ENCODE data around the gene USP47. TPM values are rescaled to one million over a fixed set of nuclear protein-coding genes. Genes with fewer than 3 reads are reported as not detected.

USP47 gene
- total RNA-seq, 1 experiment from 2014 or later, result 37.5 TPM

GRCh38 chr11:11843642-11844041, 1.9 kb downstream of the USP47 start:
- TF ChIP-seq CTCF (IDR thresholded peaks at IDR 0.05; ENCODE audit: unreplicated experiment), result no peak
- intact Hi-C loops (cut with micrococcal nuclease; ENCODE audit: unreplicated experiment), result no loop called here
- H3K36me3 Mint-ChIP-seq (ENCODE audit: insufficient read depth, unreplicated experiment), result peaks cover 8% of the 10 kb centered on the region
- no peaks in the 10 kb centered on the region for H3K9me3 Mint-ChIP-seq (ENCODE audit: low read depth, unreplicated experiment)
- H3K27ac Mint-ChIP-seq (ENCODE audit: unreplicated experiment), result no peak overlapping the region
- no peak for DNase-seq
- H3K4me1 Mint-ChIP-seq (ENCODE audit: low read depth, unreplicated experiment), result no peaks in the 10 kb centered on the region
- H3K27me3 Mint-ChIP-seq (ENCODE audit: unreplicated experiment), result no peaks in the 10 kb centered on the region
- CTCF ChIA-PET, result interaction anchor here (0.7 to 1.5 kb wide), 2 partner anchors 45 to 959 kb away, joined by 3 to 4 read pairs; no protein-coding TSS in a partner anchor
- H3K4me3 Mint-ChIP-seq (ENCODE audit: low read depth, unreplicated experiment), result no peak overlapping the region
- no TSS peak for BruUV-seq (replicated peaks)

- no peak for DNase-seq
- Mint-ChIP-seq H3K36me3 (ENCODE audit: insufficient read depth, unreplicated experiment) (peaks cover 8% of the 10 kb centered on the region), H3K4me3 (ENCODE audit: low read depth, unreplicated experiment) (no peak overlapping the region), H3K27me3 (ENCODE audit: unreplicated experiment) (no peaks in the 10 kb centered on the region), H3K4me1 (ENCODE audit: low read depth, unreplicated experiment) (peaks cover 6% of the 10 kb centered on the region), H3K9me3 (ENCODE audit: low read depth, unreplicated experiment) (no peaks in the 10 kb centered on the region), H3K27ac (ENCODE audit: unreplicated experiment) (no peak overlapping the region)
- no TSS peak for BruUV-seq (replicated peaks)
- TF ChIP-seq CTCF (IDR thresholded peaks at IDR 0.05; ENCODE audit: unreplicated experiment), result no peak
- intact Hi-C loops (cut with micrococcal nuclease; ENCODE audit: unreplicated experiment), result no loop called here
- CTCF ChIA-PET, result interaction anchor here (0.7 kb wide), 1 partner anchor 959 kb away, joined by 3 read pairs; no protein-coding TSS in a partner anchor
These were observed 2.5 kb downstream of the USP47 start for GRCh38 chr11:11844272-11844671.

GRCh38 chr11:11845071-11845470, 3.3 kb downstream of the USP47 start:
- H3K27ac Mint-ChIP-seq (ENCODE audit: unreplicated experiment), result no peak overlapping the region
- peaks cover 14% of the 10 kb centered on the region for H3K4me1 Mint-ChIP-seq (ENCODE audit: low read depth, unreplicated experiment)
- intact Hi-C loops (cut with micrococcal nuclease; ENCODE audit: unreplicated experiment), result no loop called here
- no TSS peak for BruUV-seq (replicated peaks)
- peak; percentile 42 for DNase-seq
- no peak overlapping the region for H3K4me3 Mint-ChIP-seq (ENCODE audit: low read depth, unreplicated experiment)
- H3K27me3 Mint-ChIP-seq (ENCODE audit: unreplicated experiment), result no peaks in the 10 kb centered on the region
- no peak for TF ChIP-seq CTCF (IDR thresholded peaks at IDR 0.05; ENCODE audit: unreplicated experiment)
- CTCF ChIA-PET, result interaction anchor here (0.8 to 0.9 kb wide), 3 partner anchors 12 to 911 kb away, joined by 3 to 4 read pairs (median 4); no protein-coding TSS in a partner anchor
- H3K9me3 Mint-ChIP-seq (ENCODE audit: low read depth, unreplicated experiment), result no peaks in the 10 kb centered on the region
- peaks cover 8% of the 10 kb centered on the region for H3K36me3 Mint-ChIP-seq (ENCODE audit: insufficient read depth, unreplicated experiment)

- no peak overlapping the region for H3K27ac Mint-ChIP-seq (ENCODE audit: unreplicated experiment)
- no peak for DNase-seq
- H3K4me1 Mint-ChIP-seq (ENCODE audit: low read depth, unreplicated experiment), result peaks cover 19% of the 10 kb centered on the region
- TF ChIP-seq CTCF (IDR thresholded peaks at IDR 0.05; ENCODE audit: unreplicated experiment), result no peak
- H3K4me3 Mint-ChIP-seq (ENCODE audit: low read depth, unreplicated experiment), result no peak overlapping the region
- peaks cover 8% of the 10 kb centered on the region for H3K36me3 Mint-ChIP-seq (ENCODE audit: insufficient read depth, unreplicated experiment)
- CTCF ChIA-PET, result interaction anchor here (0.8 to 0.9 kb wide), 3 partner anchors 12 to 912 kb away, joined by 3 to 4 read pairs (median 4); no protein-coding TSS in a partner anchor
- H3K9me3 Mint-ChIP-seq (ENCODE audit: low read depth, unreplicated experiment), result no peaks in the 10 kb centered on the region
- intact Hi-C loops (cut with micrococcal nuclease; ENCODE audit: unreplicated experiment), result no loop called here
- H3K27me3 Mint-ChIP-seq (ENCODE audit: unreplicated experiment), result no peaks in the 10 kb centered on the region
- no TSS peak for BruUV-seq (replicated peaks)
These were observed 3.8 kb downstream of the USP47 start for GRCh38 chr11:11845551-11845950.

Data from Calu3 (cell line).